Natural killer cell (primary cell): ENCODE measurements around the gene WDR41. TPM values are rescaled to one million over a fixed set of nuclear protein-coding genes. Genes with fewer than 3 reads are reported as not detected.
"Not testable (repeated sequence)": the region's sequence is repeated elsewhere in the genome, so short reads cannot be mapped to it uniquely, and the experiment has no call there.

Experiments used
- ATAC-seq, 3 donors: fragments of 150-1000 bp in 2 of 3; fragments of 200-7000 bp in 1 of 3; cut with Tn5 transposase; 1 replicate in 1 of 3; 2 replicates in 2 of 3; pipeline ENCODE4 v1.10.0; 2021; ENCODE audit warnings: mild to moderate bottlenecking in 2 of 3, moderate library complexity in 2 of 3
- DNase-seq, 2 donors: peaks; one replicate each; pipeline versions ENCODE4 v3.0.0 to v3.0.0-alpha.2; 2013 to 2021; ENCODE audit warnings: mixed read lengths in 1 of 2
- H3K27ac ChIP-seq: one replicate; pipeline ENCODE4 v1.5.1; 2013; ENCODE audit warnings: mild to moderate bottlenecking, low read length
- H3K27me3 ChIP-seq: one replicate; pipeline ENCODE4 v1.6.1; 2013; ENCODE audit warnings: low read length; ENCODE audit not compliant: control insufficient read depth, insufficient read depth
- H3K36me3 ChIP-seq: one replicate; pipeline ENCODE4 v1.6.1; 2013; ENCODE audit warnings: low read length; ENCODE audit not compliant: control insufficient read depth, insufficient read depth
- H3K4me1 ChIP-seq: one replicate; pipeline ENCODE4 v1.6.1; 2013; ENCODE audit warnings: low read length; ENCODE audit not compliant: control insufficient read depth, insufficient read depth
- H3K4me3 ChIP-seq: one replicate; pipeline ENCODE4 v1.5.1; 2013; ENCODE audit warnings: low read length
- H3K9me3 ChIP-seq: one replicate; pipeline ENCODE4 v1.6.1; 2013; ENCODE audit warnings: low read length; ENCODE audit not compliant: control insufficient read depth, insufficient read depth
- H3K27ac Mint-ChIP-seq, 2 donors: one replicate each; pipeline ENCODE4 v1.8.0; 2022; ENCODE audit warnings: mild to moderate bottlenecking in 2 of 2, mixed read lengths in 2 of 2, moderate library complexity in 1 of 2
- H3K27me3 Mint-ChIP-seq, 2 donors: one replicate each; pipeline ENCODE4 v1.8.0; 2022; ENCODE audit warnings: low read depth in 2 of 2, mixed read lengths in 2 of 2
- H3K36me3 Mint-ChIP-seq: one replicate; pipeline ENCODE4 v1.8.0; 2022; ENCODE audit warnings: mixed read lengths
- H3K4me1 Mint-ChIP-seq, 2 donors: one replicate each; pipeline ENCODE4 v1.8.0; 2022; ENCODE audit warnings: mixed read lengths in 2 of 2
- H3K4me3 Mint-ChIP-seq: one replicate; pipeline ENCODE4 v1.8.0; 2022; ENCODE audit warnings: mild to moderate bottlenecking, moderate library complexity, mixed read lengths
- H3K9me3 Mint-ChIP-seq, 2 donors: one replicate each; pipeline ENCODE4 v1.8.0; 2022; ENCODE audit warnings: mixed read lengths in 2 of 2
- CTCF ChIP-seq: fragments of 200-600 bp; IDR thresholded peaks from one replicate; pipeline ENCODE4 v1.8.0; 2022; ENCODE audit warnings: antibody characterized with exemption
- WGBS: methylation state at CpG from one replicate; pipeline ENCODE4 v1.1.7; 2013; ENCODE audit warnings: missing lambda C conversion rate; ENCODE audit not compliant: insufficient coverage; 5-methylcytosine and 5-hydroxymethylcytosine counted together
- intact Hi-C: fragments of 100-400 bp; cut with micrococcal nuclease; formaldehyde crosslinking; loops from one replicate; pipeline ENCODE4 v1.14.2; 2022
- total RNA-seq, 4 donors: library from RNA; stranded (reverse); fragments of 120-200 nt in 1 of 4; gene quantifications; one replicate each; pipeline versions ENCODE4 v1.2.3 to v1.2.4, GENCODE V29; 2013 to 2022

WDR41 gene
- total RNA-seq, 3 donors from 2014 or later (not counting 1 experiment from before 2014, with no cell fraction given): 20.7 to 25.5 (median 24.9) TPM

DNA sequence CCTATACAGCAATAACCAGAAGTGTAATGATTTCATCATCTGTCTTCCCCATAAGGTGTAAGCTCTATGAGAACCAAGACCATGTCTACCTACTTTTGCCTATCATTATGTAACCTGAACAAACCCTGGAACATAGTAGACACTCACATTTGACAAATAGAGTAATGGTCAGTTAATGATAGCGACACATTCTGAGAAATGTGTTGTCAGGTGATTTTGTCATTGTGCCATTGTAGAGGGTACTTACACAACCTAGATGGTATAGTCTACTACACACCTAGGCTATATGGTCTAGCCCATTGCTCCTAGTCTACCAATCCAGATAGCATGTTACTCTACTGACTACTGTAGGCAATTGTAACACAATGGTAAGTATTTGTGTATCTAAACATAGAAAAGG, 22.3 kb upstream of the WDR41 start:
- H3K4me1 Mint-ChIP-seq: no peaks in the 10 kb centered on the region
- no peak for DNase-seq
- H3K27me3 ChIP-seq: no peaks in the 10 kb centered on the region
- WGBS: no CpG with 5 or more reads among the region's 1 CpG
- no peaks in the 10 kb centered on the region for H3K4me1 ChIP-seq
- no peak overlapping the region for H3K4me3 Mint-ChIP-seq
- ATAC-seq: no peak
- no peaks in the 10 kb centered on the region for H3K9me3 Mint-ChIP-seq
- no peak overlapping the region for H3K27ac ChIP-seq
- H3K36me3 ChIP-seq: no peaks in the 10 kb centered on the region
- H3K4me3 ChIP-seq: no peak overlapping the region
- no peaks in the 10 kb centered on the region for H3K36me3 Mint-ChIP-seq
- H3K27ac Mint-ChIP-seq: no peak overlapping the region
- intact Hi-C loops: no loop called here
- H3K27me3 Mint-ChIP-seq: peaks cover 7 to 16% of the 10 kb centered on the region in 2 donors
- TF ChIP-seq CTCF: no peak
- no peaks in the 10 kb centered on the region for H3K9me3 ChIP-seq

- 100% methylated on average over 1 of the region's 1 CpG for WGBS
- no peaks in the 10 kb centered on the region for H3K36me3 ChIP-seq
- H3K27ac ChIP-seq: no peak overlapping the region
- no peaks in the 10 kb centered on the region for H3K36me3 Mint-ChIP-seq
- TF ChIP-seq CTCF: no peak
- no peak overlapping the region for H3K27ac Mint-ChIP-seq
- DNase-seq (no peak), ATAC-seq (no peak)
- no peaks in the 10 kb centered on the region for H3K4me1 Mint-ChIP-seq
- peaks cover 7 to 26% of the 10 kb centered on the region in 2 donors for H3K27me3 Mint-ChIP-seq
- no peaks in the 10 kb centered on the region for H3K9me3 ChIP-seq
- no peaks in the 10 kb centered on the region for H3K27me3 ChIP-seq
- H3K4me1 ChIP-seq: no peaks in the 10 kb centered on the region
- H3K9me3 Mint-ChIP-seq: no peaks in the 10 kb centered on the region
- intact Hi-C loops: no loop called here
- H3K4me3 Mint-ChIP-seq: no peak overlapping the region
- H3K4me3 ChIP-seq: no peak overlapping the region
Measured at GRCh38 chr5:77513321-77513720, 21.2 kb upstream of the WDR41 start.

DNA sequence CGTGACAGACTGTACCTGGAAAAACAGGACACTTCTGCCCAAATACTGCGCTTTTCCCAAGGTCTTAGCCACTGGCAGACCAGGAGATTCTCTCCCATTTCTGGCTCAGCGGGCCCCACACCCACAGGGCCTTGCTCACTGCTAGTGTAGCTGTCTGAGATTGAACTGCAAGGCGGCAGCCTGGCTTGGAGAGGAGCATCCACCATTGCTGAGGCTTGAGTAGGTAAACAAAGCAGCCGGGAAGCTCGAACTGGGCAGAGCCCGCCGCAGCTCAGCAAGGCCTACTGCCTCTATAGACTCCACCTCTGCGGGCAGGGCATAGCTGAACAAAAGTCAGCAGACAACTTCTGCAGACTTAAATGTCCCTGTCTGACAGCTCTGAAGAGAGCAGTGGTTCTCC, 9.0 kb upstream of the WDR41 start:
- H3K9me3 Mint-ChIP-seq, H3K4me1 ChIP-seq, H3K4me3 ChIP-seq, H3K36me3 Mint-ChIP-seq, ATAC-seq, H3K36me3 ChIP-seq, intact Hi-C loops, H3K27ac Mint-ChIP-seq, H3K9me3 ChIP-seq, H3K4me1 Mint-ChIP-seq, H3K27me3 ChIP-seq, H3K27ac ChIP-seq, H3K4me3 Mint-ChIP-seq, DNase-seq: not testable (repeated sequence)
- 92% methylated on average over 9 of the region's 9 CpGs for WGBS
- peaks cover 41 to 53% of the 10 kb centered on the region in 2 donors for H3K27me3 Mint-ChIP-seq

- Mint-ChIP-seq H3K27me3 (peaks cover 34 to 59% of the 10 kb centered on the region in 2 donors), H3K27ac (no peak overlapping the region), H3K4me3 (no peak overlapping the region), H3K9me3 (peaks cover 2 to 5% of the 10 kb centered on the region in 2 donors), H3K4me1 (no peaks in the 10 kb centered on the region), H3K36me3 (no peaks in the 10 kb centered on the region)
- ATAC-seq: no peak
- Histone ChIP-seq H3K27me3 (no peaks in the 10 kb centered on the region), H3K9me3 (no peaks in the 10 kb centered on the region), H3K4me3 (no peak overlapping the region), H3K27ac (no peak overlapping the region), H3K4me1 (no peaks in the 10 kb centered on the region), H3K36me3 (no peaks in the 10 kb centered on the region)
- TF ChIP-seq CTCF: no peak
- 100% methylated on average over 2 of the region's 2 CpGs for WGBS
- no peak for DNase-seq
- intact Hi-C loops: loop anchor here (10.0 kb wide), 1 partner anchor 275 kb away; the partner anchor contains the start of gene TBCA
Measured at GRCh38 chr5:77499973-77500372, 7.9 kb upstream of the WDR41 start.
